Measurements from ENCODE around the gene MICU1. TPM values are rescaled to one million over a fixed set of nuclear protein-coding genes. Genes with fewer than 3 reads are reported as not detected.

The MICU1 gene
- total RNA-seq, 1 experiment from 2014 or later = 25.5 TPM

DNA sequence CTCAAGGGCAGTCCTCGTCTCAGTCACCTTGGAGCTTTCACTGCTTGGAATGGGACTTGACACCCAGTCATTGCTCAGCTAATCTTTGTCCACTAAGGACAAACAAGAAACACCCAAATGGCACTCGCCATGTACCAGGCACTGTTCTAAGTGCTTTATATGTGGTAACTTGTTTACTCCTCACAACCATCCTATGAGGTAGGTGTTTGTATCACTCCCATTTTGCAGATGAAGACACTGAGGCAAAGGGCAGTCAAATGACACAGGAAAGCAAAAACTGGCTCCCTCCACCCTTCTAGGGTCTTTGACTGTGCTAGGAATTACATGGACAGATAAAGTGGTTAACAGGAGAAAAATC, 295.8 kb downstream of the MICU1 start:
- DNase-seq (ENCODE audit: unreplicated experiment) = no peak
- intact Hi-C loops (cut with micrococcal nuclease) = no loop called here
- Mint-ChIP-seq H3K27ac (ENCODE audit: low read depth, unreplicated experiment) (no peak overlapping the region), H3K9me3 (ENCODE audit: unreplicated experiment) (no peaks in the 10 kb centered on the region), H3K4me1 (ENCODE audit: insufficient read depth, unreplicated experiment) (peaks cover 43% of the 10 kb centered on the region), H3K27me3 (ENCODE audit: insufficient read depth, unreplicated experiment) (no peaks in the 10 kb centered on the region), H3K36me3 (ENCODE audit: insufficient read depth, unreplicated experiment) (peaks cover 26% of the 10 kb centered on the region), H3K4me3 (ENCODE audit: unreplicated experiment) (no peak overlapping the region)
- ChIA-PET CTCF (interaction anchor here (0.6 to 6.0 kb wide), 10 partner anchors 8 to 392 kb away, joined by 3 to 52 read pairs (median 4); partner anchors contain the start of gene DDIT4), POLR2A (interaction anchor here (0.6 to 12.8 kb wide), 18 partner anchors 9 to 479 kb away, joined by 3 to 399 read pairs (median 5); partner anchors contain the start of genes DDIT4, DNAJB12 and PSAP)
- TSS peak; percentile 7 for BruUV-seq (replicated peaks)
- TF ChIP-seq, protein P1, sequence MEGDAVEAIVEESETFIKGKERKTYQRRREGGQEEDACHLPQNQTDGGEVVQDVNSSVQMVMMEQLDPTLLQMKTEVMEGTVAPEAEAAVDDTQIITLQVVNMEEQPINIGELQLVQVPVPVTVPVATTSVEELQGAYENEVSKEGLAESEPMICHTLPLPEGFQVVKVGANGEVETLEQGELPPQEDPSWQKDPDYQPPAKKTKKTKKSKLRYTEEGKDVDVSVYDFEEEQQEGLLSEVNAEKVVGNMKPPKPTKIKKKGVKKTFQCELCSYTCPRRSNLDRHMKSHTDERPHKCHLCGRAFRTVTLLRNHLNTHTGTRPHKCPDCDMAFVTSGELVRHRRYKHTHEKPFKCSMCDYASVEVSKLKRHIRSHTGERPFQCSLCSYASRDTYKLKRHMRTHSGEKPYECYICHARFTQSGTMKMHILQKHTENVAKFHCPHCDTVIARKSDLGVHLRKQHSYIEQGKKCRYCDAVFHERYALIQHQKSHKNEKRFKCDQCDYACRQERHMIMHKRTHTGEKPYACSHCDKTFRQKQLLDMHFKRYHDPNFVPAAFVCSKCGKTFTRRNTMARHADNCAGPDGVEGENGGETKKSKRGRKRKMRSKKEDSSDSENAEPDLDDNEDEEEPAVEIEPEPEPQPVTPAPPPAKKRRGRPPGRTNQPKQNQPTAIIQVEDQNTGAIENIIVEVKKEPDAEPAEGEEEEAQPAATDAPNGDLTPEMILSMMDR (IDR thresholded peaks at IDR 0.05; ENCODE audit: unreplicated experiment) = no peak

DNA sequence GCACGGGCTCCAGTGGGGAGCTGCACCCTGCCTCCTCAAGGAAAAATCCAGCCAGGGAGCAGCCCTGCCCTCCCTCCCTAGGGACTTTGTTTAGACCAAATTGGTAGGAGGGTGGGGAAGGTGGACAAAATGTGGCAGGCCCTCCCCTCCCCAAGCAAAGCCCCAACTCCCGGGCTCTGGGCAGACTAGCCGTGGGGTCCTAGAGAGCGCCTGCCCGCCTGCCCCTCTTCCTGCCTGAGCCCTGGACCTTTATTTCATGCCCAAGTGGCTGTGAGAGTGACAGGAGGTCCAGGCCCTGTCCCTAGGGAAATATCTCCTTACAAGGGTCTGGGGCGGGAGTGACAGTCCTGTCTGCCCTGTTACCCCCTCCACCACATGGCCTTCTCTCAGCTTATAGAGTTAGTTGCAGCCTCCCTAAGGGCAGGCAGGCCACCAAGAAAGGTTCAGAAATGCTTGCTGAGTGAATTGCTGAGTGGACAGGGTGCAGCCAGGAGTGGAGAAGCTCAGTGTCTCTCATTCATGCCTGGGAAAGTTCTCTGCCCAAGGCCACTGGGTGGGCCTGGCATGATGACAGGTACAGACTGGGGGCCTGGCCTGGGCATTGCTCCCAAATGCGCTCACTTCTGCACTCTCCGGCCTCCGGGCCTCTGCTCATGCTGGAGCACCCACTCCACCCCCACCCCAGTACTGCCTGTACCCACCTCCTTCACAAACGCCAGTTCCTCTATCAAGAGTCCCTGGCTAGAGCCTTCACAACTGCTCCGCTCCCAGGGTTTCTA, 296.4 kb downstream of the MICU1 start:
- H3K36me3 Mint-ChIP-seq (ENCODE audit: insufficient read depth, unreplicated experiment) = peaks cover 27% of the 10 kb centered on the region

DNA sequence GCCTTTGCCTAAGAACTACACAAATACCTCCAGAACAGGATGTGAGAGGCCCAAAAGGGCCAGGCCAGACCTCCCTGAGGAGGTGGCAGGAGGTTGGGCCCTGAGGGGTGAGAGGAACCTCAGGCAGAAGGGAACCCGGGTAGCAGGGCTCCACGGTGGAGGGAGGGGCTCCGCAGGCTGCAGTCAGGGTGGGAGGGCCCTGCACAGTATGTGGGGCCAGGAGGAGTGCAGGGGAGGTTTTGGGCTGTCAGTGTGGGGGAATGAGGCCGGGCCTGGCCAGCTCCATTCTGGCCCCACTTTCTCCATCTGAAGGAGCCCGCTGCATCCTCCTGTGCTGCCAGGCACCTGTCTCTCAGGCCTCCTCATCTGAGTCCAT, 297.1 kb downstream of the MICU1 start:
- H3K4me1 Mint-ChIP-seq (ENCODE audit: insufficient read depth, unreplicated experiment) = peaks cover 32% of the 10 kb centered on the region
- H3K36me3 Mint-ChIP-seq (ENCODE audit: insufficient read depth, unreplicated experiment) = peaks cover 20% of the 10 kb centered on the region
- BruUV-seq (replicated peaks) = no TSS peak
- no peak for DNase-seq (ENCODE audit: unreplicated experiment)
- intact Hi-C loops (cut with micrococcal nuclease) = loop anchor here (1.0 to 2.0 kb wide), 2 partner anchors 85 to 202 kb away; no protein-coding TSS in a partner anchor
- H3K27me3 Mint-ChIP-seq (ENCODE audit: insufficient read depth, unreplicated experiment) = no peaks in the 10 kb centered on the region
- TF ChIP-seq, protein P1 (IDR thresholded peaks at IDR 0.05; ENCODE audit: unreplicated experiment) = no peak
- CTCF ChIA-PET = interaction anchor here (0.6 to 6.0 kb wide), 9 partner anchors 9 to 299 kb away, joined by 3 to 52 read pairs (median 6); partner anchors contain the start of gene DDIT4
- no peak overlapping the region for H3K4me3 Mint-ChIP-seq (ENCODE audit: unreplicated experiment)
- POLR2A ChIA-PET = interaction anchor here (0.6 to 12.8 kb wide), 10 partner anchors 8 to 110 kb away, joined by 3 to 399 read pairs (median 6); partner anchors contain the start of gene DDIT4
- H3K9me3 Mint-ChIP-seq (ENCODE audit: unreplicated experiment) = no peaks in the 10 kb centered on the region
- peak overlapping the region; percentile 7 for H3K27ac Mint-ChIP-seq (ENCODE audit: low read depth, unreplicated experiment)

More for the DNA sequence above, 296.4 kb downstream of the MICU1 start:
- no TSS peak for BruUV-seq (replicated peaks)
- peak; percentile 56 for DNase-seq (ENCODE audit: unreplicated experiment)
- no peak overlapping the region for H3K27ac Mint-ChIP-seq (ENCODE audit: low read depth, unreplicated experiment)
- H3K9me3 Mint-ChIP-seq (ENCODE audit: unreplicated experiment) = no peaks in the 10 kb centered on the region
- H3K4me3 Mint-ChIP-seq (ENCODE audit: unreplicated experiment) = no peak overlapping the region
- TF ChIP-seq, protein P1 (IDR thresholded peaks at IDR 0.05; ENCODE audit: unreplicated experiment) = no peak
- no peaks in the 10 kb centered on the region for H3K27me3 Mint-ChIP-seq (ENCODE audit: insufficient read depth, unreplicated experiment)
- intact Hi-C loops (cut with micrococcal nuclease) = loop anchor here (2.0 kb wide), 1 partner anchor 203 kb away; no protein-coding TSS in a partner anchor
- POLR2A ChIA-PET = interaction anchor here (0.6 to 12.8 kb wide), 14 partner anchors 9 to 478 kb away, joined by 3 to 399 read pairs (median 4); partner anchors contain the start of genes DDIT4, DNAJB12 and PSAP
- H3K4me1 Mint-ChIP-seq (ENCODE audit: insufficient read depth, unreplicated experiment) = peaks cover 38% of the 10 kb centered on the region
- CTCF ChIA-PET = interaction anchor here (0.6 to 6.0 kb wide), 9 partner anchors 8 to 399 kb away, joined by 3 to 52 read pairs (median 4); partner anchors contain the start of gene DDIT4

All from MCF 10A (cell line).